Activated gamma-delta T cell (primary cell): ENCODE measurements around the gene FOXN3.

ENCODE experiments used
- DNase-seq: peaks from one replicate; lab custom pipeline; 2025; lab: John Stamatoyannopoulos, UW

FOXN3 gene

GRCh38 chr14:89382901-89383845, 33.9 kb downstream of the FOXN3 start:
- no peak for DNase-seq

DNA sequence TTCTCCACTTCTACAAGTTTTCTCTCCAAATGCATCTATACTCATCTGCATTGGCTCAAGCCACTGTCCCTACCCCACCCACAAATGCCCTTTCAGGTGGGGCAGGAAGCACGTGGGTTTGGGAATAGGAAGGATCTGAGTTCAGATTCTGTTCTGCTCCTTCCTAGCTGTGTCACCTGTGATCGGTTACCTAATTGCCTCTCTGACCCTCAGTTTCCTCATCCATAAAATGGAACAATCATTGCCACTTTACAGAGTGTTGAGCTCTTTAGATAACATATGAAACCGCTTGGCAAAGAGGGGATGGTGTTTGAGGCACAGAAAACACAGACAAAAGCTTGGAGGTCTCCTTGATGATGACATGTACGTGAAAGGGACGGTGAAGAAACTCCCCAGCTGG, 34.5 kb downstream of the FOXN3 start:
- no peak for DNase-seq

GRCh38 chr14:89379891-89380820, 36.9 kb downstream of the FOXN3 start:
- no peak for DNase-seq

DNA sequence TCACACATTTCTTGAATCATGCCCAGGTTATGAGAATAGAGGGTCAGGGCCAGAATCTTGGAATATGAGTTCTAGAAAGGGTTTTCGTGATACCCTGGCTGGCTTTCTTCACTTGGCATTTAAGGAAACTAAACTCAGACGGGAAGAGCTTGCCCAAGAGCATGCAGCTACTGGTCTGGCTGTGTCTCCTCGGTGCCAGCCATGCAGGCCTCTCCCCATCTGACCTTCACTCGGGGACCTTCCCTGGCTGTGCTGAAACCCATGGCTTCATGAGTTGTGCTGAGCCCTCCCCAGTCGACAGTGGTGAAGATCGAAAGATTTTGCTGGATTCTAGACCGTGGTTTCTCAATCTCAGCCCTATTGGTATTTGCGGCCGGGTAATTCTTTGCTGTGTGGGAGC, 38.0 kb downstream of the FOXN3 start:
- no peak for DNase-seq

- no peak for DNase-seq
These were observed 38.9 kb downstream of the FOXN3 start for GRCh38 chr14:89378119-89378518.

GRCh38 chr14:89377544-89377943, 39.5 kb downstream of the FOXN3 start:
- no peak for DNase-seq

DNA sequence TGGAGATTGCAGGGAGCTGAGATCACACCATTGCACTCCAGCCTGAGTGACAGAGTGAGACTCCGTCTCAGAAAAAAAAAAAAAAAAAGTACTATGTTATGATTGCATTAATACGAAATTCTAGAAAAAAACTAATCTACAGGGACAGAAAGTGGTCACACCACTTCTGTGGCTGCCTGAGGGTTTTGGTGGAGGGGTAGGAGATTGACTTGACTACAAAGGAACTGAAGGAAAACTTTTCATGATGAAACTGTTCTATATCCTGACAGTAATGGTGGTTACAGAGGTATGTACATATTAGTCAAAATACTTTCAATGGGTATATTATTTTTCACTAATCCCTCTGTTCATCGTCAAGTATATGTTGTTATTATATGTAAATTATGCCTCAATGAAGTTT, 42.1 kb downstream of the FOXN3 start:
- DNase-seq, result no peak

- DNase-seq, result no peak
These were observed 43.8 kb downstream of the FOXN3 start for GRCh38 chr14:89373185-89373584.

DNA sequence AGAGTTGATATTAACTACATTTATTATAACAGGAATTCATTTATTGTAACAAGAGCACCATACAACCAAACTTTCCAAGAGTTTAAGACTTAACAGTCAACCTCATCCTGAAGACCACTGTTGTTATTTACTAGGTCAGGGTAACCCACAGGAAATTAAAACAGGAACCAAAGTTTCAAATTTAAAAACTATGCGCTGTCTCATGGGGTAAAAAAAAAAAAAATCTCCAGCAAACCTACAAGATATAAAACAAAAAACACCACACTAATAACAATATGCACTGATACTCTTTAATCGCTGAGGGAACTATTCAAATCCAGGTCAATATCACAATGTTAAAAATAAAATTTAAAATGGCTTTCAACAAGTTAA, 44.5 kb downstream of the FOXN3 start:
- DNase-seq, result no peak

DNA sequence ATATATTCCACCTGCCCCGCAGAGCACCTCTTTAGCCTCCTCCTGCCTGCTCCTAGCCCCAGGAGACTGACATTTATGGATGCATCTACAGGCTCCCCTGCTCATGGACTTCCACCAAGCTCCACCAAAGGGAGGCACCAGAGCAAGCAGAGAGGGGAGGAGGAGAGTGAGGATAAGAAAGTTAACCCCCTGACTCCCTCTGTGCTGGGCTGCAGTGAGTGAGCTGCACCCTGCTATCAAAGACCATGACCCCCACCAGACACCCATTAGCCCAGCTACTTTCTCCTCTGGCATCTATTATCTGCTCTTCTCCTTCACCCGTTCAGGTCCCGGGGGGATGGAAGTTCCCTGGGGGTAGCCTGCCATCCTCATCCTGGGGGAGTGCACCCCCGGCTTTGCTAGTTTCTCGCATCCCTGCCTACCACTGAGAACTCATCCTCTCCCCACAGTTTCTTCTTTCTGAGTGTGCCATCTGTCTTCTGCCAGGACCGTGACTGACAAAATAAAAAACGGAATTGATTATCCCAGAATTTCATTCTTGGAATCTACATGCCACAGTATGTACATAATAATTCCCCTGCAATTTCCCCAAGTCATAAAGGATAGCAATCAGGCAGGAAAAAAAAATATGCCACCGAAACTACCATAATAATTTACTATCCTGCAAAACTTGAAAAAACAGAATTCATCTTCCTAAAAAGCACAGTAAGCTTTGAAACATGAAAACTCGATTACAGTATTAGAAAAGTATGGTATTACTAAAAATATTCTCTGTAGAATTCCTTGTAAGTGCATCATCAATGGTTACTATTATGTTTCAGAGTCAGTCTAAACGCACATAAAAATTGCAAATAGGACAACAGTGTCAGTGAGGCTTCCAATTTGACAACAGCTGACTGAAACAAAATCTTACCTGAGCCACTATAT, 45.2 kb downstream of the FOXN3 start:
- DNase-seq, result no peak

DNA sequence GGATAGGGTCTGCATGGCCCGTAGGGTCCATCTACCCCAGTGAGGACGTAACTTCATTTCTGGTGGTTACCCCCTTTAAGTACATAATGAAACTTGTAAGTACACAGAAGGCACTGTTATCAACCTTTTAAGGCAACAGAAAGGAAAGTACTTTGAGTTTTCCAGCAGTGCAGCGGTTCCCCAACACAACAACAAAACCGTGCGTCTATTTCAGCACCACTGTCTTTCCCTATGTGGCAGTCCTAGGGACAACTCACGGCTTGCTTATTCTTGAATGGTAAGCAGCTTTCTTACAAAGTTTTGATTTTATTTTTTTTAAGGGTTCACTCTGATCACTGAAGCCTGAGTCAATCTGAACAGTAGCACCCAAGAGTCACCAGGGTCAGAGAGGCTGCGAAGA, 46.3 kb downstream of the FOXN3 start:
- no peak for DNase-seq

DNA sequence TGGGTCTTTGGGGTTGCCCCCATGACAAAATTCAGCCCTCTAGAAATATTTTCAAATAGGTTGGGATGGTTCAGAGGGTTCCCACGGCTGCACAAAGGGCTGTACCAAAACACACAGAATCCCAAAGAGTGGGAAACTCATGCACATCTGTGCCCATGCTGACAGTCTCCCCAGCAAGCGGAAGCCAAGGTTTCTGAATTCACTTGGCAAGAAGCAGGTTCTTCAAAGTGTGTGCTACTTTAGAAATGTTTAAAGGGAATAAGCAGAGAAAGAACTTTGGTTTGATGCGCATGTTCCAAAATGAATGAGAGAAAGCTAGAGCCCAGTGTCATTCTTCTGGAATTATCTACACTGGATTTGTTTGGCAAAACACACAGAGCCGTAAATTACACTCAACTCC, 46.7 kb downstream of the FOXN3 start:
- no peak for DNase-seq

DNA sequence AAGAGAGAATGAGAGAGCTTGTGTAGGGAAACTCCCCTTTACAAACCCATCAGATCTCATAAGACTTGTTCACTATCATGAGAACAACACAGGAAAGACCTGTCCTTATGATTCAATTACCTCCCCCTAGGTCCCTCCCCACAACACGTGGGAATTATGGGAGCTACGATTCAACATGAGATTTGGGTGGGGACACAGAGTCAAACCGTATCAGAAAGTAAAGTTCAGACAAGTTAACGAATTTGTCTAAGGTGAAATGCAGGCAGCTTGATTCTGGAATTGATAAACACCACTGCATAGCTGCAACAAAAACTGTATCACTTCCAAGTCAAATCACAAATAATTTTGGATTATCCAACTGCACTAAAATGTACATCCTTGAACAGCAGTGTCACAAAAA, 47.4 kb downstream of the FOXN3 start:
- no peak for DNase-seq

DNA sequence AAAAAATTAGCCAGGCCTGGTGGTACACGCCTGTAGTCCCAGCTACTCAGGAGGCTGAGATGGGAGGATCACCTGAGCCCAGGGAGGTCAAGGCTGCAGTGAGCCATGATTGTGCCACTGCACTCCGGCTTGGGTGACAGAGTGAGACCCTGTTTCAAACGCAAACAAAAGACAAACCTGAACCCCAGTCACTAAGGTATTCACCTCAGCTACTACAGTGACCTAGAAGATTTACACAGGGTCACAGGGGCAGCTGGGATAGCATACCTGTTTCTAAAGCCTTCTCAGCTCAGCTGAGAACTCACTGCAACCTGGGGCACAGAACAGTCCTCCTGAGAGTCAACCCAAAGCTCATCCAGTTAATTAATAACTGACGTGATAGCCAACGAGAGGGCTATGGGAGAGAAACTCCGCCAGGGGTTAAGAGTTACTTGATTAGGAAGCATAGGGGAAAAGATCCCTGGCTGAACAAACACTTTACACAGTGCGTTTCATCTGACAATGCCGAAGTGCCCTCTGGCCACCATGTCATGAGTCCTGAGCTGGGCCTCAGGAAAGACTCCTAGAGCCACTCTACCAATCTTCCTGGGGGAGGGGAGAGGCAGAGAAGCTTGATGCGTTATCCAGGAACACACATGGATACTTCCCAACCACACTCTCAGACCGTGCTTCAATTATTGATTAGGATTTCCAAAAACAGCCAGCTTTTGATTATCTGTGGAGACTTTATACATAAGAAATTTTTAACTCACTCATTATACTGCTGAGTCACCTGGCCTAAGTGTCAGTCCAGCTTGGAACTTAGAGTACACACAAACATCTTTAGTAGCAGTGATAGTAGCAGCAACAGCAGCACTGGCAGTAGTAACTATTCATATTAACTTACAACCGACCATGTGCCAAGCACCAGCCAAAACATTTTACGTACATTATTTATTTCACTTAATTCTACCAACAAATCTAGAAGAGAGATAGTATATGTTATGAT, 48.2 kb downstream of the FOXN3 start:
- no peak for DNase-seq

DNA sequence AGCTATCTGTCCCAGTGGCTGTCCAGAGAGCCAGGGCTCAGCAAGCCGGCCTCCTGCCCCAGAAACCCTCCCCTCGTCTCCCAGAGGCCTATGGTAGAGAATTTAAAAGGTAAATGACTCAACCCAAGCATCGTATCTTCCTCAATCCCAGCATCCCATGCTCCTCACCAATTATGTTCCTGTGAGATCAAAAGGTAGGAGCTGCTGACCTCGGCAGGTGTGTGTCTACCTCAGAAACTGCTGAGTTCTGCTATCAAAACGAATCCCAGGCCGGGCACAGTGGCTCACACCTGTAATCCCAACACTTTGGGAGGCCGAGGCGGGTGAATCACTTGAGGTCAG, 49.3 kb downstream of the FOXN3 start:
- no peak for DNase-seq

DNA sequence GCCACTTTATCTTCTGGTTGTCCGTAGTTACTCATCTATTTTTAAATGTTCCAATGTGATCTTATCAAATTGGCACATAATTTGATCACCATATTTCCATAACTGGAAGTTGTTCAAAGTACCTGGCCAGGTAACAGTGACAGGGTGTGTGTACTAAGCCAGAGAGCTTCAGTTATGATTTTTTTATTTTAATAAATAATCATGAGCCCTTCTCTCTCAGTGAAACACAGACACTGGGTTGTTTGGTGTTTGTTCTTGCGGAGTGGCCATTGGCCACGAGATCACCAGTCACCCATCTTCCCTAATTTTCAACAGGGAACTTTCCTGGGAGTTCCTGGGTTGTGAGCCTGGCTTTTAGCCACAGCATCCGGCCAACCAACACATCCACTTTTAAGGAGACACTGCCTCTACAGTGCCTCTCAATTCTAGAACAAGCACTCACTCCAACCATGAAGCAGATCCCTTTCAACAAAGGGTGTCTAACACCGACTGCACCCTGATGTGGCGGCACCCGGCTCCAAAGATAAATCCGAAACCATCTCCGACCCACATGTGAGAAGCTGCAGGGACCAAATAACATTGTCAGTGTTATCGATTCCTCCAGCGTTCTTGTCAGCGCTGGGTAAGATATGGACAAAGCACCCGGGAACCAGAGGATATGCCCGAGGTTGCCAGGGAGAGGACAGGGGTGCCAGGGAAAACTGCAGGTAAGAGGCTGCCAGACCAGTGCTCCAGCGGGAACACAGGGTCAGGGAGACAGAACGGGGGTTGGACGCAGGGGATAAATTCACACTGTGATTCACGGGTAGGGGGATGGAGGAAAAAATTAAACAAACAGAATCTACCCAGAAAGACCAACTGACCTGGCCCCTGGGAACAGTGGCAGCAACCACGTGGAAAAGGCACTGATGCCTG, 49.9 kb downstream of the FOXN3 start:
- DNase-seq, result no peak

DNA sequence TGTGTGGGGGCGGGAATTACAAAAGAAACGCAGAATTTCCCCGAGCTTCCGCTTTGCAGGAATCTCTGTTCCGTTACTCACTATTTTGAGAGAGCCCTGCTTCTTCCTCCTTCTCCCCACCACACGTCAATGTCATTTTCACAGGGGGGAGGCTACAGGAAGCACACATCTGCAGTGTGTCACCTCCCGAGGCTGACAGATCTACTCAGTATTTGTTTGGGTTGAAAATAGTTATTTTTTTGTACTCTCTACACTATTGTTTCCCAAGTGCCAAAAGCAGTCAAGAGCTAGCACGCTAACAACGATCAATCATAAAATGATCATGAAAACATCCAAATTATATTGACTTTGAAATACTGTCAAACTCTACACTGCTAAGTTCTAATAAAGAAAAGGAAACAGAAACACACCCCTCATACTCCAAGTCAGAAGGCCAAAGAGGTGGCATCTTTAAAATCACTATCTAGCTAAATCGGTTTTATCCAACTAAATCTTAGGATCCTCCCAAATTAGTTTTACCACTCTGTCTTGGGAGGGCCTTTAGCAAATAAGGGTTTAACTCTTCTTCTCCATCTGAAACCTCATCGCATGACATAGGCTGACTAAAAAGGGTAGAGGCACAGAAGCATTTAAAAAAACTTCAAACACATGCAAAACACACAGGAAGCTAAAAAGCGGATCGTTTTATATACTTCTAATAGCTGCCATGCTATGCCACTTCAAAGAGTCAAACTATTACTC, 51.8 kb downstream of the FOXN3 start:
- no peak for DNase-seq

DNA sequence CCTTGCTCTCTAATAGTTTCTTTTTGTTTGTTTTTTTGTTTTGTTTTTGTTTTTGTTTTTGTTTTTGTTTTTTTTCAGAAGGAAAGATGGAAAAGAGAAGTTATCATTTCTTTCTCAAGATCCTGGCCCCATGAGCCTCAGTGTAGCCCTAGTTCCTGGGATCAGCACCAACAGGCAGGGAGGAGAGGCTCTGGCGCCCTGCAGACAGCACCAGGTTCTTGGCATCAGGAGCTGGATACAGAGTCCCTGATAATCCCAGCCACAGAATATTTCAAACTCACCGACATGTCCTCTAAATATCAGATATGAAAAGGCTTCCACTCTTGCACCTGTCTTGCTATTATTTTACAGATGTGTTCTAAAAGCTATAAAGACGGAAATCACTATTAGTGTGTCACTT, 52.7 kb downstream of the FOXN3 start:
- no peak for DNase-seq

GRCh38 chr14:89360277-89360676, 56.8 kb downstream of the FOXN3 start:
- DNase-seq, result no peak
